Parathyroid adenoma (tissue), 2 donors: ENCODE data around the gene SCGB3A1.

Experiments used
- H2AFZ ChIP-seq: fragments of 300-600 bp; sonication (generic); one replicate; pipeline ENCODE4 v1.7.0; 2017; ENCODE audit warnings: antibody characterized with exemption, mild to moderate bottlenecking
- H3K27ac ChIP-seq: fragments of 300-600 bp; sonication (generic); one replicate; pipeline ENCODE4 v1.7.0; 2017
- H3K27me3 ChIP-seq: fragments of 300-600 bp; sonication (generic); one replicate; pipeline ENCODE4 v1.7.0; 2017; ENCODE audit warnings: low read length; ENCODE audit not compliant: control insufficient read depth, insufficient read depth
- H3K36me3 ChIP-seq: fragments of 300-600 bp; sonication (generic); one replicate; pipeline ENCODE4 v1.7.0; 2017; ENCODE audit warnings: low read length; ENCODE audit not compliant: control insufficient read depth, insufficient read depth
- H3K4me1 ChIP-seq: fragments of 300-600 bp; sonication (generic); one replicate; pipeline ENCODE4 v1.7.0; 2017; ENCODE audit warnings: control low read depth
- H3K4me2 ChIP-seq: fragments of 300-600 bp; sonication (generic); one replicate; pipeline ENCODE4 v1.7.0; 2017; ENCODE audit warnings: low read length
- H3K4me3 ChIP-seq: fragments of 300-600 bp; sonication (generic); one replicate; pipeline ENCODE4 v1.7.0; 2017; ENCODE audit warnings: low read depth, low read length
- H3K79me2 ChIP-seq: fragments of 300-600 bp; sonication (generic); one replicate; pipeline ENCODE4 v1.7.0; 2017; ENCODE audit warnings: control low read depth
- H3K9ac ChIP-seq: fragments of 300-600 bp; sonication (generic); one replicate; pipeline ENCODE4 v1.7.0; 2017; ENCODE audit warnings: mild to moderate bottlenecking
- H3K9me3 ChIP-seq: fragments of 300-600 bp; sonication (generic); one replicate; pipeline ENCODE4 v1.7.0; 2017; ENCODE audit warnings: low read length; ENCODE audit not compliant: control insufficient read depth
- CTCF ChIP-seq: fragments of 300-600 bp; sonication (generic); IDR thresholded peaks from one replicate; pipeline ENCODE4 v1.7.0; 2017; ENCODE audit warnings: antibody characterized with exemption, mild to moderate bottlenecking
- donor health status: primary hyperparathyroidism.

Gene SCGB3A1

GRCh38 chr5:180625791-180626660 lies 34.7 kb upstream of the SCGB3A1 start:
- TF ChIP-seq CTCF: no peak
- no peak overlapping the region for H3K9ac ChIP-seq
- H2AFZ ChIP-seq: no peak overlapping the region
- no peak overlapping the region for H3K4me3 ChIP-seq
- H3K9me3 ChIP-seq: no peaks in the 10 kb centered on the region
- no peaks in the 10 kb centered on the region for H3K79me2 ChIP-seq
- H3K4me1 ChIP-seq: no peaks in the 10 kb centered on the region
- no peak overlapping the region for H3K4me2 ChIP-seq
- no peaks in the 10 kb centered on the region for H3K27me3 ChIP-seq
- H3K27ac ChIP-seq: no peak overlapping the region
- H3K36me3 ChIP-seq: no peaks in the 10 kb centered on the region

- no peak overlapping the region for H2AFZ ChIP-seq
- no peaks in the 10 kb centered on the region for H3K27me3 ChIP-seq
- no peak for TF ChIP-seq CTCF
Observed at GRCh38 chr5:180625125-180625790, 34.0 kb upstream of the SCGB3A1 start.

GRCh38 chr5:180624587-180624986 lies 33.3 kb upstream of the SCGB3A1 start:
- no peaks in the 10 kb centered on the region for H3K27me3 ChIP-seq
- no peak overlapping the region for H3K4me2 ChIP-seq
- H3K4me1 ChIP-seq: no peaks in the 10 kb centered on the region
- no peaks in the 10 kb centered on the region for H3K36me3 ChIP-seq
- no peaks in the 10 kb centered on the region for H3K9me3 ChIP-seq
- no peak overlapping the region for H2AFZ ChIP-seq
- no peak overlapping the region for H3K9ac ChIP-seq
- H3K4me3 ChIP-seq: no peak overlapping the region
- no peaks in the 10 kb centered on the region for H3K79me2 ChIP-seq
- TF ChIP-seq CTCF: no peak
- H3K27ac ChIP-seq: no peak overlapping the region

More at GRCh38 chr5:180625125-180625790, 34.0 kb upstream of the SCGB3A1 start:
- Histone ChIP-seq H3K79me2 (no peaks in the 10 kb centered on the region), H3K4me2 (no peak overlapping the region), H3K9ac (no peak overlapping the region), H3K27ac (no peak overlapping the region), H3K36me3 (no peaks in the 10 kb centered on the region), H3K4me3 (no peak overlapping the region), H3K4me1 (no peaks in the 10 kb centered on the region), H3K9me3 (no peaks in the 10 kb centered on the region)

- Histone ChIP-seq H3K27ac (no peak overlapping the region), H3K27me3 (no peaks in the 10 kb centered on the region), H3K36me3 (no peaks in the 10 kb centered on the region)
Observed at GRCh38 chr5:180623844-180624243, 32.5 kb upstream of the SCGB3A1 start.

More at GRCh38 chr5:180623844-180624243, 32.5 kb upstream of the SCGB3A1 start:
- Histone ChIP-seq H3K79me2 (no peaks in the 10 kb centered on the region), H3K4me1 (no peaks in the 10 kb centered on the region), H3K9me3 (no peaks in the 10 kb centered on the region), H2AFZ (no peak overlapping the region), H3K9ac (no peak overlapping the region), H3K4me3 (no peak overlapping the region), H3K4me2 (no peak overlapping the region)
- TF ChIP-seq CTCF: no peak
